T-helper 9 cell (primary cell): ENCODE data around the gene NMT2.

Source experiments
- DNase-seq: peaks from one replicate; pipeline ENCODE4 v3.0.0-alpha.2; 2020

The NMT2 gene

DNA sequence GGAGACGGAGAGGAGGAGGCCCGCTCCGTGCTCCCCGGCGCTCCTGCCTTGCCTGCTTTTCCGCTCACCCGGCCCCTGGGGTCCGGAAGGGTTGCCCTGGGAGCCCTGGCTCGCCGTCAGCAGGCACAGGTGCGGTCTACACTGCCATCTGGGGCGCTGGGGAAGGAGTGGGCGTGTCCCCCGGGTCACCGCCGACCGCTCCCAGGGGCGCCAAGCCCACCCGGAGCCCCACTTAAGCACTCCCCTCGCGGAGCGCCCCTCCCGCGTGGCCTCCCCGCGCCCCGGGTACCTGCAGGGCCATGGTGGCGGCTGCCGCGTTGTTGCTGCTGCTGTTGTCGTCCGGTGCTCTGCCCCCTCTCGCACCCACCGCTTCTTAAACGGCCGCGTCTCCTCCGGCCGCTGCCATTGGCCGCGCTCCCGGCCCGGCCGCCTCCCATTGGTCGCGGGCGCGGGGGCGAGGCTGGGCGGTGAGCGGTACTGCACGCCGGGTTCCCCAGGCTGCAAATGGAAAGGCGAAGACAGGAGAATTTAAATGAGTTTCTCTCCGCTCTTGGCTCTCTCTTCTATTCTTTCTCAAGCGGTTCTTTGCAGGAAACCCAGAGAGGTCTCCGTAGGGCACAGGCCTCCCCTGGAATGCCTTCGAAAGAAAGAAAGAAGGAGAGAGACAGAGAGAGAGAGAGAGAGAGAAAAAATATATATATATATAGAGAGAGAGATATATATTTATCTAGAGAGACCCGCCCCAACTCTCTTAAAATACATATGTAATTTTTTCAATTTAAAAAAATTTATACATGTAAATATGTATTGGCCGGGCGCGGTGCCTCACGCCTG, 79.8 kb downstream of the NMT2 start, which contains the start of gene ACBD7:
TSS of gene ACBD7 (minus strand) at position 349 of the 834 bp plus-strand sequence. CDS start at position 301, 48 bp downstream.
- peak; percentile 73 for DNase-seq

DNA sequence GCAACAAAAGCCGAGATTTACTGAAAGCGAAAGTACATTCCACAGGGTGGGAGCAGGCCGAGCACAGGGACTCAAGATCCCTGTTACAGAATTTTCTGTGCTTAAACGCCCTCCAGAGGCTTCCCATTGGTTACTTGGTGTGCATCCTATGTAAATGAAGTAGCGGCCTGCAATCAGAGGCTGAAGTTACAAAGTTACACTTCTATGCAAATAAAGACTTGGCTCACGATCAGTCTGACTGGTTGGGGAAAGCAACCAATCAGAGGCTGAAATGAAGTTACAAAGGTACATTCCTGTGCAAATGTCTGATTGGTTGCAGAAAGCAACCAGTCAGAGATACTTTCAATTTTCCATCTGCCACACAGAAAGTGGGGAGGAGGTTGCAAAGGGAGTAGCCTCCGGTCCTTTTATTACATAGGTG, 84.0 kb downstream of the NMT2 start:
- DNase-seq: no peak

- DNase-seq: no peak
Measured at GRCh38 chr10:15083674-15084501, 84.6 kb downstream of the NMT2 start.

DNA sequence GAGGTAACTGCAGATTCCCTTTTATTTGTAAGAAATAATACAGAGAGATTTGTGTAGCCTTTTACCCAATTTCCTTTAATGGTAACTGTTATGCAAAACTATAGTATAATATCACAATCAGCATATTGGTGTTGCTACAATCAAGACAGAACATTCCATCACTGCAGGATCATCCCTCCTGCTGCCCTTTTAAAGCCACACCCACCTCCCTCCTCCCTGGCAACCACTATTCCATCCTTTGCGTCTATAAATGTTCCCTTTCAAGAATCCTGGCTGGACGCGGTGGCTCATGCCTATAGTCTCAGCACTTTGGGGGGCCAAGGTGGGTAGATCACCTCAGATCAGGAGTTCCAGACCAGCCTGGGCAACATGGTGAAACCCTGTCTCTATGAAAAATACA, 93.1 kb downstream of the NMT2 start:
- DNase-seq: no peak

GRCh38 chr10:15072358-15072757, 96.1 kb downstream of the NMT2 start:
- no peak for DNase-seq

GRCh38 chr10:15069230-15069629, 99.3 kb downstream of the NMT2 start:
- no peak for DNase-seq

- DNase-seq: no peak
Measured at GRCh38 chr10:15068802-15069201, 99.7 kb downstream of the NMT2 start.

- DNase-seq: no peak
Measured at GRCh38 chr10:15067154-15067553, 101.3 kb downstream of the NMT2 start.

GRCh38 chr10:15060638-15061037, 107.9 kb downstream of the NMT2 start:
- no peak for DNase-seq

DNA sequence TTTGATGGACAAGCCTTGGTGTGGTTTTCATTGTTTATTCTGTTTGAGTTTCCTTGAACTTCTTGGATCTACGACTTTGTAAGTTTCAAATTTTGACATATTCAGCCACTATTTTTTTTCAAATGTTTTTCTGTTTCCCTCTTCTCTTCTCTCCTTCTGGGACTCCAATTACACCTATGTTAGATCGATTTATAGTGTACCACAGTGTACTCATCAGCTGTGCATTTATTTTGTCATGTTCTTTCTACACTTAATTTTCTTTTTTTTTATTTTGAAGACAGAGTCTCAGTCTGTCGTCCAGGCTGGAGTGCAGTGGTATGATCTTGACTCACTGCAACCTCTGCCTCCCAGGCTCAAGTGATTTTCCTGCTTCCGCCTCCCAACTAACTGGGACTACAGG, 108.6 kb downstream of the NMT2 start:
- no peak for DNase-seq

- no peak for DNase-seq
Measured at GRCh38 chr10:15058689-15059088, 109.8 kb downstream of the NMT2 start.
